ENCODE measurements around the gene C2CD4B. TPM values are rescaled to one million over a fixed set of nuclear protein-coding genes. Genes with fewer than 3 reads are reported as not detected.

Gene C2CD4B
- total RNA-seq, 4 donors from 2014 or later: 1.2 to 4.7 TPM; not detected in 2

- Histone ChIP-seq H3K4me3 (no peak overlapping the region), H3K27me3 (no peaks in the 10 kb centered on the region), H3K27ac (peak overlapping the region; percentile 60 to 66), H3K4me1 (no peaks in the 10 kb centered on the region), H3K9me3 (no peaks in the 10 kb centered on the region), H3K36me3 (no peaks in the 10 kb centered on the region)
- intact Hi-C loops (cut with DNase I; ENCODE audit: low total_unique reads): no loop called here
- DNase-seq: no peak
- no peak for TF ChIP-seq CTCF (IDR thresholded peaks at IDR 0.05)
- no peak for TF ChIP-seq POLR2A (IDR thresholded peaks at IDR 0.05)
Measured at GRCh38 chr15:62136911-62137865, 27.9 kb downstream of the C2CD4B start.

- TF ChIP-seq POLR2A (IDR thresholded peaks at IDR 0.05) (no peak), CTCF (IDR thresholded peaks at IDR 0.05) (no peak)
- Histone ChIP-seq H3K4me1 (no peaks in the 10 kb centered on the region), H3K4me3 (no peak overlapping the region), H3K27ac (peak overlapping the region; percentile 33 to 57), H3K9me3 (no peaks in the 10 kb centered on the region), H3K36me3 (no peaks in the 10 kb centered on the region), H3K27me3 (no peaks in the 10 kb centered on the region)
- peak; percentile 45 to 49 for DNase-seq
- intact Hi-C loops (cut with DNase I; ENCODE audit: low total_unique reads): no loop called here
Measured at GRCh38 chr15:62135532-62136134, 29.5 kb downstream of the C2CD4B start.

- no peaks in the 10 kb centered on the region for H3K36me3 ChIP-seq
- no peak overlapping the region for H3K27ac ChIP-seq
- no peak overlapping the region for H3K4me3 ChIP-seq
- no peak for TF ChIP-seq CTCF (IDR thresholded peaks at IDR 0.05)
- no peak for TF ChIP-seq POLR2A (IDR thresholded peaks at IDR 0.05)
- intact Hi-C loops (cut with DNase I; ENCODE audit: low total_unique reads): no loop called here
- DNase-seq: no peak
- no peaks in the 10 kb centered on the region for H3K27me3 ChIP-seq
- H3K4me1 ChIP-seq: no peaks in the 10 kb centered on the region
- no peaks in the 10 kb centered on the region for H3K9me3 ChIP-seq
Measured at GRCh38 chr15:62133141-62133540, 31.9 kb downstream of the C2CD4B start.

GRCh38 chr15:62128916-62129315 is 36.2 kb downstream of the C2CD4B start:
- DNase-seq: no peak
- intact Hi-C loops (cut with DNase I; ENCODE audit: low total_unique reads): no loop called here
- no peaks in the 10 kb centered on the region for H3K4me1 ChIP-seq
- H3K27ac ChIP-seq: no peak overlapping the region
- no peaks in the 10 kb centered on the region for H3K27me3 ChIP-seq
- H3K36me3 ChIP-seq: no peaks in the 10 kb centered on the region
- no peak overlapping the region for H3K4me3 ChIP-seq
- no peaks in the 10 kb centered on the region for H3K9me3 ChIP-seq
- TF ChIP-seq CTCF (IDR thresholded peaks at IDR 0.05) (no peak), POLR2A (IDR thresholded peaks at IDR 0.05) (no peak)

- no peak overlapping the region for H3K4me3 ChIP-seq
- H3K27me3 ChIP-seq: no peaks in the 10 kb centered on the region
- intact Hi-C loops (cut with DNase I; ENCODE audit: low total_unique reads): no loop called here
- H3K9me3 ChIP-seq: no peaks in the 10 kb centered on the region
- no peaks in the 10 kb centered on the region for H3K4me1 ChIP-seq
- DNase-seq: no peak
- no peaks in the 10 kb centered on the region for H3K36me3 ChIP-seq
- no peak for TF ChIP-seq CTCF (IDR thresholded peaks at IDR 0.05)
- TF ChIP-seq POLR2A (IDR thresholded peaks at IDR 0.05): no peak
- no peak overlapping the region for H3K27ac ChIP-seq
Measured at GRCh38 chr15:62126364-62126763, 38.7 kb downstream of the C2CD4B start.

Data from uterus (tissue), 4 donors.